ENCODE data around the gene GLB1L. TPM values are rescaled to one million over a fixed set of nuclear protein-coding genes. Genes with fewer than 3 reads are reported as not detected.

Gene GLB1L
- 5.0 to 6.7 TPM (median 6.3 TPM) in 5 replicates for total RNA-seq (2022; extraction: Qiagen RNA extraction; ENCODE audit: low read depth)

GRCh38 chr2:219245148-219245898 lies at the start of gene GLB1L, which contains the start of gene STK16:
GLB1L (minus strand) TSS chr2:219245444; CDS start chr2:219243573, 1,871 bp downstream.
STK16 (plus strand) TSS chr2:219245479; CDS start chr2:219246000, 521 bp downstream.

GRCh38 chr2:219279151-219279915 lies 34.1 kb upstream of the GLB1L start, which contains the start of gene DNAJB2:
DNAJB2 (plus strand) TSS chr2:219279366; CDS start chr2:219279834, 468 bp downstream.

GRCh38 chr2:219253753-219254589 lies 8.7 kb upstream of the GLB1L start, which contains the start of gene TUBA4A:
TUBA4A (minus strand) TSS chr2:219253918; CDS start chr2:219253858, 60 bp downstream.

GRCh38 chr2:219252900-219253752 lies 7.9 kb upstream of the GLB1L start, which contains the start of gene TUBA4B:
TUBA4B (plus strand) TSS chr2:219253243; CDS start chr2:219253408, 165 bp downstream.

GRCh38 chr2:219229305-219230058 lies 15.8 kb downstream of the GLB1L start, which contains the start of the genes ANKZF1 and ATG9A:
ANKZF1 (plus strand) TSS chr2:219229806; CDS start chr2:219230258, 452 bp downstream.
ATG9A (minus strand) TSS chr2:219229636; CDS start chr2:219228024, 1,612 bp downstream.

GRCh38 chr2:219218732-219219701 lies 26.2 kb downstream of the GLB1L start, which contains the start of gene ABCB6:
ABCB6 (minus strand) TSS chr2:219218958; CDS start chr2:219218673, 285 bp downstream.

GRCh38 chr2:219206328-219207133 lies 38.7 kb downstream of the GLB1L start, which contains the start of gene ZFAND2B:
ZFAND2B (plus strand) TSS chr2:219206782; CDS start chr2:219206988, 206 bp downstream.

Other genes starting within 250 kb of the GLB1L start
- 0.14 to 0.21 TPM (median 0.18 TPM) in 4 of 5 replicates, not detected in the other for gene CFAP65, start 203.9 kb downstream of the GLB1L start, total RNA-seq (2022; extraction: Qiagen RNA extraction; ENCODE audit: low read depth)
- gene IHH, start 184.5 kb downstream of the GLB1L start, total RNA-seq (2022; extraction: Qiagen RNA extraction; ENCODE audit: low read depth): 0.13 to 0.45 TPM (median 0.31 TPM) in 5 replicates
- 14.9 to 20.3 TPM (median 16.4 TPM) in 5 replicates for gene NHEJ1, start 84.6 kb downstream of the GLB1L start, total RNA-seq (2022; extraction: Qiagen RNA extraction; ENCODE audit: low read depth)
- 0.39 to 1.6 TPM (median 0.51 TPM) in 5 replicates for gene SLC23A3, start 75.4 kb downstream of the GLB1L start, total RNA-seq (2022; extraction: Qiagen RNA extraction; ENCODE audit: low read depth)
- gene CNPPD1, start 68.5 kb downstream of the GLB1L start, total RNA-seq (2022; extraction: Qiagen RNA extraction; ENCODE audit: low read depth): 37.6 to 45.1 TPM (median 44.4 TPM) in 5 replicates
- gene RETREG2, start 67.2 kb downstream of the GLB1L start, total RNA-seq (2022; extraction: Qiagen RNA extraction; ENCODE audit: low read depth): 55.8 to 83.6 TPM (median 80.0 TPM) in 5 replicates
- 16.4 to 22.1 TPM (median 21.8 TPM) in 5 replicates for gene ZFAND2B, start 38.7 kb downstream of the GLB1L start, total RNA-seq (2022; extraction: Qiagen RNA extraction; ENCODE audit: low read depth)
- 19.6 to 34.4 TPM (median 31.2 TPM) in 5 replicates for gene ABCB6, start 26.5 kb downstream of the GLB1L start, total RNA-seq (2022; extraction: Qiagen RNA extraction; ENCODE audit: low read depth)
- gene ATG9A, start 15.8 kb downstream of the GLB1L start, total RNA-seq (2022; extraction: Qiagen RNA extraction; ENCODE audit: low read depth): 38.5 to 47.2 TPM (median 43.3 TPM) in 5 replicates
- gene ANKZF1, start 15.6 kb downstream of the GLB1L start, total RNA-seq (2022; extraction: Qiagen RNA extraction; ENCODE audit: low read depth): 12.4 to 16.6 TPM (median 16.2 TPM) in 5 replicates
- 26.4 to 32.1 TPM (median 29.5 TPM) in 5 replicates for gene STK16, start within 50 bp of the GLB1L start, total RNA-seq (2022; extraction: Qiagen RNA extraction; ENCODE audit: low read depth)
- gene TUBA4B, start 7.8 kb upstream of the GLB1L start, total RNA-seq (2022; extraction: Qiagen RNA extraction; ENCODE audit: low read depth): 0.13 to 0.34 TPM (median 0.19 TPM) in 3 of 5 replicates, not detected in the others
- gene TUBA4A, start 8.5 kb upstream of the GLB1L start, total RNA-seq (2022; extraction: Qiagen RNA extraction; ENCODE audit: low read depth): 273 to 385 TPM (median 299 TPM) in 5 replicates
- gene DNAJB2, start 33.9 kb upstream of the GLB1L start, total RNA-seq (2022; extraction: Qiagen RNA extraction; ENCODE audit: low read depth): 30.0 to 40.2 TPM (median 38.3 TPM) in 5 replicates
- 0.95 to 1.9 TPM (median 1.5 TPM) in 5 replicates for gene PTPRN, start 64.0 kb upstream of the GLB1L start, total RNA-seq (2022; extraction: Qiagen RNA extraction; ENCODE audit: low read depth)
- gene RESP18, start 87.3 kb upstream of the GLB1L start, total RNA-seq (2022; extraction: Qiagen RNA extraction; ENCODE audit: low read depth): not detected in 5 replicates
- gene DNPEP, start 142.5 kb upstream of the GLB1L start, total RNA-seq (2022; extraction: Qiagen RNA extraction; ENCODE audit: low read depth): 54.9 to 67.6 TPM (median 60.7 TPM) in 5 replicates
- 0.27 to 0.84 TPM (median 0.43 TPM) in 5 replicates for gene DES, start 172.9 kb upstream of the GLB1L start, total RNA-seq (2022; extraction: Qiagen RNA extraction; ENCODE audit: low read depth)
- 5.4 to 12.9 TPM (median 8.1 TPM) in 5 replicates for gene SPEG, start 189.4 kb upstream of the GLB1L start, total RNA-seq (2022; extraction: Qiagen RNA extraction; ENCODE audit: low read depth)

Measured in A549 treated with GW870086 at 1 μM for 4 hours (cell line).